ENCODE results near the gene GBA2.

Gene GBA2

GRCh38 chr9:35705372-35705771 is 43.7 kb downstream of the GBA2 start:
- no peak for TF ChIP-seq ISL1 (CRISPR knock-in tag; IDR thresholded peaks at IDR 0.05)
- TF ChIP-seq GLIS3 (CRISPR knock-in tag; IDR thresholded peaks at IDR 0.05) = no peak
- TF ChIP-seq, protein P1, sequence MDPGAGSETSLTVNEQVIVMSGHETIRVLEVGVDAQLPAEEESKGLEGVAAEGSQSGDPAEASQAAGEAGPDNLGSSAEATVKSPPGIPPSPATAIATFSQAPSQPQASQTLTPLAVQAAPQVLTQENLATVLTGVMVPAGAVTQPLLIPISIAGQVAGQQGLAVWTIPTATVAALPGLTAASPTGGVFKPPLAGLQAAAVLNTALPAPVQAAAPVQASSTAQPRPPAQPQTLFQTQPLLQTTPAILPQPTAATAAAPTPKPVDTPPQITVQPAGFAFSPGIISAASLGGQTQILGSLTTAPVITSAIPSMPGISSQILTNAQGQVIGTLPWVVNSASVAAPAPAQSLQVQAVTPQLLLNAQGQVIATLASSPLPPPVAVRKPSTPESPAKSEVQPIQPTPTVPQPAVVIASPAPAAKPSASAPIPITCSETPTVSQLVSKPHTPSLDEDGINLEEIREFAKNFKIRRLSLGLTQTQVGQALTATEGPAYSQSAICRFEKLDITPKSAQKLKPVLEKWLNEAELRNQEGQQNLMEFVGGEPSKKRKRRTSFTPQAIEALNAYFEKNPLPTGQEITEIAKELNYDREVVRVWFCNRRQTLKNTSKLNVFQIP (CRISPR knock-in tag; IDR thresholded peaks at IDR 0.05; ENCODE audit: borderline replicate concordance, low read depth) = no peak
- no peak for TF ChIP-seq ZNF70 (CRISPR knock-in tag; IDR thresholded peaks at IDR 0.05)
- no peak for TF ChIP-seq ZNF565 (CRISPR knock-in tag; conservative IDR thresholded peaks at IDR 0.05; ENCODE audit: low read depth)
- no peak for TF ChIP-seq TCF4 (CRISPR knock-in tag; IDR thresholded peaks at IDR 0.05; ENCODE audit: borderline replicate concordance)
- no peak for TF ChIP-seq CSRNP3 (CRISPR knock-in tag; IDR thresholded peaks at IDR 0.05)
- no peak for TF ChIP-seq ZFP3 (CRISPR knock-in tag; IDR thresholded peaks at IDR 0.05)
- no peak for TF ChIP-seq TSHZ2 (CRISPR knock-in tag; IDR thresholded peaks at IDR 0.05)
- no peak for TF ChIP-seq CSDC2 (CRISPR knock-in tag; IDR thresholded peaks at IDR 0.05)
- ATAC-seq = no peak

DNA sequence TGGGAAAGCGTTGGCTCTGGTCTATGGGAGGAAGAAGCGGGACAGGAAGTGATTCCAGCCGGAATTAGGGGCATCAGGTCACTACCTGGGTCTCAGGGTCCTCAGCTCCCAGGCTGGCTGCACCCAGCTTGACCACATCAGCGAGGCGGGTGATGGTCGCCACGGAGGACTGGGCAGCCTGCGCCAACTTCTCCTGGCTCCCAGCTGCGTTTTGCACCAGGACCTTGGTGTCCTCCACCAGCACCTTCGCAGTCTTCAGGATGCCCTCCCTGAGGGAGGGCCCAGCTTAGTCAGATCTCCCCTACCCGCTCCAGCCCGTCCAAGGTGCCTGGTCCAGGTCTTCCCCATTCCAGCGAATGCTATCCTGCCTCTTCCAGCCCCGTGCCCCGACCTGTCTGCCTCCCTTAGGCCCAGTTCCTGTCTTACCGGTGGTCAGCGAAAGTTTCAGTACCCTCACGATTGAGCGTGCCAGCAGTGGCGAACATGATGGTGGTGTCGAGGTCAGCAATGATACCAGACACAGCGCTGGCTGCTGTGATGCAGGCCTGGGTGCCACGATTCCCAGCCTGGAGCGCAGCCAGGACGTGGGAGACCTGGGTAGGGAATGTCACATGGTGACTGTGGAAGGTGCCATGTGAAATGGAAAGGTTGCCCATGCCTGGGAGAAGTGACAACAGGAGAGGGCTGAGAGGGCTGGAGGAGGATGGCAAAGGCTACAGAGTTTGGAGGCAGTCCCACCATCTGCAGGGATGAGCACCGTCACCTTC is 44.9 kb downstream of the GBA2 start:
- ATAC-seq = no peak
- TF ChIP-seq ZC3H10 (CRISPR knock-in tag; IDR thresholded peaks at IDR 0.05) (no peak), ARNTL (CRISPR knock-in tag; IDR thresholded peaks at IDR 0.05; ENCODE audit: borderline replicate concordance, low read depth) (no peak)

DNA sequence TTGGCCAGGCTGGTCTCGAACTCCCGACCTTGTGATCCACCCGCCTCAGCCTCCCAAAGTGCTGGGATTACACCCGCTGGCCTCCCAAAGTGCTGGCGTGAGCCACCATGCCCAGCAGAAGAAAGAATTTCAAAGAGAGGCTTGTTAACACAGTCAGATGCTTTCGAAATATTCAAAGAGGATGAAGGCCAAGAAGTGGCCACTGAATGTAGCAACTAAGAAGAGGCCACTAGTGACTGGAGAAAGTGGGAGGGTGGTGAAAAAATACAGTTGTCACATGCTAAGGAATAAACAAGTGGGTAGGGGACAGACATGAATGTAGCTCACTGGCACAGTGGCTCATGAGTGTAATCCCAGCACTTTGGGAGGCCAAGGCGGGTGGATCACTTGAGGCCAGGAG is 46.3 kb downstream of the GBA2 start:
- ATAC-seq = no peak
- TF ChIP-seq SNAI2 (CRISPR knock-in tag; IDR thresholded peaks at IDR 0.05) = no peak
- no peak for TF ChIP-seq TSHZ2 (CRISPR knock-in tag; IDR thresholded peaks at IDR 0.05)
- TF ChIP-seq, protein P1 (CRISPR knock-in tag; IDR thresholded peaks at IDR 0.05; ENCODE audit: borderline replicate concordance, low read depth) = no peak
- TF ChIP-seq, protein P2, sequence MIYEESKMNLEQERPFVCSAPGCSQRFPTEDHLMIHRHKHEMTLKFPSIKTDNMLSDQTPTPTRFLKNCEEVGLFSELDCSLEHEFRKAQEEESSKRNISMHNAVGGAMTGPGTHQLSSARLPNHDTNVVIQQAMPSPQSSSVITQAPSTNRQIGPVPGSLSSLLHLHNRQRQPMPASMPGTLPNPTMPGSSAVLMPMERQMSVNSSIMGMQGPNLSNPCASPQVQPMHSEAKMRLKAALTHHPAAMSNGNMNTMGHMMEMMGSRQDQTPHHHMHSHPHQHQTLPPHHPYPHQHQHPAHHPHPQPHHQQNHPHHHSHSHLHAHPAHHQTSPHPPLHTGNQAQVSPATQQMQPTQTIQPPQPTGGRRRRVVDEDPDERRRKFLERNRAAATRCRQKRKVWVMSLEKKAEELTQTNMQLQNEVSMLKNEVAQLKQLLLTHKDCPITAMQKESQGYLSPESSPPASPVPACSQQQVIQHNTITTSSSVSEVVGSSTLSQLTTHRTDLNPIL (CRISPR knock-in tag; IDR thresholded peaks at IDR 0.05; ENCODE audit: low read depth) = no peak
- TF ChIP-seq TOX (CRISPR knock-in tag; IDR thresholded peaks at IDR 0.05; ENCODE audit: borderline replicate concordance) = no peak
